ENCODE data around the gene MAEA. TPM values are rescaled to one million over a fixed set of nuclear protein-coding genes. Genes with fewer than 3 reads are reported as not detected.

Gene MAEA
- total and polyA plus RNA-seq, 10 of the 15 experiments (the other 5 are each of a cell fraction or from before 2014, with no cell fraction given): 3.6 to 67.1 (median 54.6) TPM

DNA sequence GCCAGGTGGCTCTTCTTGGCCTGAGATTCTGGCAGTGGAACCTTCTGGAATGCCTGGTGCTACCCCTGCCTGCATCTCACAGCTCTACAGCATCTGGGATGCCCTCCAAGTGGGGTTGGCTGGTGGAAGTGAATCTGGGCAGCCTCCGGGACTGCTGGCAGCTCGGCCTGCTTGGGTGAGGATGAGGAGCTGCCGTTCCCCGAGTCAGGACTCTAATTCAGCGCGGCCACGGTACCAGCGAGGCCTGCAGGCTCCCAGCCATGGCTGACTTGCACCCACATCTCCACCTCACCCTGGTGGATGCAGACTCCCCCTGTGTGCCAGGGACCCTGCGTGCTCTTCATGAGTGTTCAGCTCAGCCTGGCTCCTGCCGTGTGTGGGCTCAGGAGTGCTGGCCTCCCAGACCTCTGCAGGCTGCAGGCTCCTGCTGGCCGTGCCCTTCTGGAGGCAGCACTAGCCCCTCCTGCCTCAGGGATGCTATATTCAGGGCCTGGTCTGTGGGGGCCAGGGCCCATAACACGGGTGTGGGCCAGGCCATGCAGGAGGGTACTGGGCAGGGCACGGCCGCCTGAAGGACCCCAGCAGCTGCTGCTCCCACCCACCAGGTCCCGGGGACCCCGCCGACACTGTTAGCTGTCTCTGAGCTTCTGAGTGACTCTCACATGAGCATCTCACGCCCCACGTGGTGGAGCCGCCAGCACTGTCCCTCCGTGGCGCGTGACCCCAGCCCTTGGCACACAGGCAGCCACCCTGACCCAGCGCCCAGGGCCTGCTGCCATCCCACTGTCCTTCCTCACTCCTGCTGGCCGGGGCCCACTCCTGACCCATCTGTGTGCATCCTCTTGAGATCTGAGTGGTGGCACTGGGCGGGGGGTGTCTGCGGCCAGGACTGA lies 67.9 kb downstream of the MAEA start:
- no peak overlapping the region for H2AFZ ChIP-seq (ENCODE audit: control insufficient read depth, low read depth, low read length)
- DNase-seq (ENCODE audit: low read depth, low spot score) (no peak), ATAC-seq (no peak), FAIRE-seq (no peak)
- ChIA-PET SMC1A (ENCODE audit: uncharacterized antibody, unreplicated experiment) (no interaction called here), CTCF (no interaction called here), RAD21 (ENCODE audit: unreplicated experiment) (no interaction called here), POLR2A (no interaction called here)
- peaks cover 0 to 3% of the 10 kb centered on the region in 2 experiments; a peak in 3 of 4 replicates for H3K36me3 ChIP-seq (ENCODE audit: control insufficient read depth in 2 of 2, insufficient read depth in 2 of 2, low read length in 1 of 2)
- WGBS (ENCODE audit: insufficient coverage, insufficient replicate concordance, low lambda C conversion rate, missing lambda C conversion rate): 95% methylated on average over 18 of the region's 27 CpGs
- no peak overlapping the region for H3K27ac ChIP-seq (ENCODE audit: control insufficient read depth, insufficient read depth)
- no peak overlapping the region for H3K4me2 ChIP-seq (ENCODE audit: control insufficient read depth, insufficient read depth)
- no peaks in the 10 kb centered on the region for H4K20me1 ChIP-seq (ENCODE audit: control insufficient read depth, insufficient read depth)
- H3K9ac ChIP-seq (ENCODE audit: control insufficient read depth, insufficient read depth, low read length): no peak overlapping the region
- TF ChIP-seq TCF12 (IDR thresholded peaks at IDR 0.05; ENCODE audit: low read depth, low read length) (no peak), ATF7 (IDR thresholded peaks at IDR 0.05; ENCODE audit: low read depth) (no peak), YY1 (IDR thresholded peaks at IDR 0.05; ENCODE audit: low read depth, low read length) (no peak)
- in situ Hi-C loops (cut with MboI): no loop called here
- no TSS peak for BruUV-seq (replicated peaks)
- H3K27me3 ChIP-seq (replicated peaks in 1 of 2; ENCODE audit: control insufficient read depth in 2 of 2, insufficient read depth in 2 of 2, low read length in 1 of 2): no peaks in the 10 kb centered on the region
- H3K4me1 ChIP-seq (ENCODE audit: control insufficient read depth, insufficient read depth, low read length): no peaks in the 10 kb centered on the region
- intact Hi-C loops (cut with micrococcal nuclease; ENCODE audit: unreplicated experiment): no loop called here
- no peak overlapping the region for H3K4me3 ChIP-seq
- no peaks in the 10 kb centered on the region for H3K79me2 ChIP-seq (ENCODE audit: control insufficient read depth, insufficient read depth, low read length)
- H3K9me3 ChIP-seq (replicated peaks; ENCODE audit: control insufficient read depth, insufficient read depth, low read length): no peaks in the 10 kb centered on the region

DNA sequence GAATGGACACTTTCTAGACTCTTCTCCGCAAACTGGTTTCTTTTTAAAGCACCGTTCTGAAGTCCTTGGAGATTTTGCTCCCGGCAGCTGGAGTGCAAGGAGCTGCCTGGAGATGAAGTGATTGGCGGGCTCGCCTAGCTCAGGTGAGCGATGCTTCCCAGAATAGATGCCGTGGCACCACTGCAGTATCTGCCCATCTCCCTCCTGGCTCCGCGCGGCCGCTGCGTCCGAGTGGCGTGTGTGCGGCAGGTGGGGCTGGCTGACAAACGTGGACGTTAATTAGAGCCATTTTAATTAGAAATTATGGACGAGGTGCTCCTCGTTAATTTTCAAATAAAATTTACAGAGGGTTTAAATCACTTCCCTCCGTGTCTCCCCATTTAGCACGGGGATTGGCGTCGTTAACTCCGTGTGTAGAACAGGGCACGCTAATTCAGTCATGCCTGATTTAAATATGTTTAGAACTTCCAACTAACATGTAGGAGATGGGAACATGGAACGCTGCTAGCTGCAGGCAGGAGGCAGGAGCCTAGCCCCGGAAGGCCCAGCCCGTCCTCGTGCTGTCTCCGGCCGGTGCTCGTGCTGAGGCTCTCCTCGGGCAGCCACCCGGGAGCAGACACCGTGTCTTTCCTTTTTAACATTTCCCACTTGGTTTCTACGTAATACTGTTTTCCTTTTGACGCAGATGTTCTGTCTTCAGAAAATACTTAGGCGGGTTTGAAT lies 68.9 kb downstream of the MAEA start:
- no peaks in the 10 kb centered on the region for H3K27me3 ChIP-seq (replicated peaks in 1 of 2; ENCODE audit: control insufficient read depth in 2 of 2, insufficient read depth in 2 of 2, low read length in 1 of 2)
- no peak overlapping the region for H3K9ac ChIP-seq (ENCODE audit: control insufficient read depth, insufficient read depth, low read length)
- H4K20me1 ChIP-seq (ENCODE audit: control insufficient read depth, insufficient read depth): no peaks in the 10 kb centered on the region
- intact Hi-C loops (cut with micrococcal nuclease; ENCODE audit: unreplicated experiment): no loop called here
- no peaks in the 10 kb centered on the region for H3K79me2 ChIP-seq (ENCODE audit: control insufficient read depth, insufficient read depth, low read length)
- no peak overlapping the region for H3K4me2 ChIP-seq (ENCODE audit: control insufficient read depth, insufficient read depth)
- ChIA-PET SMC1A (ENCODE audit: uncharacterized antibody, unreplicated experiment) (no interaction called here), POLR2A (no interaction called here), CTCF (no interaction called here), RAD21 (ENCODE audit: unreplicated experiment) (no interaction called here)
- DNase-seq (ENCODE audit: low read depth, low spot score): no peak
- no peak for ATAC-seq
- H3K27ac ChIP-seq (ENCODE audit: control insufficient read depth, insufficient read depth): no peak overlapping the region
- no TSS peak for BruUV-seq (replicated peaks)
- H2AFZ ChIP-seq (ENCODE audit: control insufficient read depth, low read depth, low read length): no peak overlapping the region
- H3K4me3 ChIP-seq: no peak overlapping the region
- no peaks in the 10 kb centered on the region for H3K9me3 ChIP-seq (replicated peaks; ENCODE audit: control insufficient read depth, insufficient read depth, low read length)
- no peak for FAIRE-seq
- in situ Hi-C loops (cut with MboI): no loop called here
- peaks cover 0 to 3% of the 10 kb centered on the region in 2 experiments; a peak in 3 of 4 replicates for H3K36me3 ChIP-seq (ENCODE audit: control insufficient read depth in 2 of 2, insufficient read depth in 2 of 2, low read length in 1 of 2)
- H3K4me1 ChIP-seq (ENCODE audit: control insufficient read depth, insufficient read depth, low read length): no peaks in the 10 kb centered on the region
- 92% methylated on average over 38 of the region's 38 CpGs for WGBS (ENCODE audit: insufficient coverage, insufficient replicate concordance, low lambda C conversion rate, missing lambda C conversion rate)
- TF ChIP-seq SUPT20H (IDR thresholded peaks at IDR 0.05; ENCODE audit: borderline replicate concordance, control insufficient read depth, low read depth, low read length): no peak
- TF ChIP-seq, protein P1, sequence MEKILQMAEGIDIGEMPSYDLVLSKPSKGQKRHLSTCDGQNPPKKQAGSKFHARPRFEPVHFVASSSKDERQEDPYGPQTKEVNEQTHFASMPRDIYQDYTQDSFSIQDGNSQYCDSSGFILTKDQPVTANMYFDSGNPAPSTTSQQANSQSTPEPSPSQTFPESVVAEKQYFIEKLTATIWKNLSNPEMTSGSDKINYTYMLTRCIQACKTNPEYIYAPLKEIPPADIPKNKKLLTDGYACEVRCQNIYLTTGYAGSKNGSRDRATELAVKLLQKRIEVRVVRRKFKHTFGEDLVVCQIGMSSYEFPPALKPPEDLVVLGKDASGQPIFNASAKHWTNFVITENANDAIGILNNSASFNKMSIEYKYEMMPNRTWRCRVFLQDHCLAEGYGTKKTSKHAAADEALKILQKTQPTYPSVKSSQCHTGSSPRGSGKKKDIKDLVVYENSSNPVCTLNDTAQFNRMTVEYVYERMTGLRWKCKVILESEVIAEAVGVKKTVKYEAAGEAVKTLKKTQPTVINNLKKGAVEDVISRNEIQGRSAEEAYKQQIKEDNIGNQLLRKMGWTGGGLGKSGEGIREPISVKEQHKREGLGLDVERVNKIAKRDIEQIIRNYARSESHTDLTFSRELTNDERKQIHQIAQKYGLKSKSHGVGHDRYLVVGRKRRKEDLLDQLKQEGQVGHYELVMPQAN (conservative IDR thresholded peaks at IDR 0.05): no peak
- TF ChIP-seq, protein P2, sequence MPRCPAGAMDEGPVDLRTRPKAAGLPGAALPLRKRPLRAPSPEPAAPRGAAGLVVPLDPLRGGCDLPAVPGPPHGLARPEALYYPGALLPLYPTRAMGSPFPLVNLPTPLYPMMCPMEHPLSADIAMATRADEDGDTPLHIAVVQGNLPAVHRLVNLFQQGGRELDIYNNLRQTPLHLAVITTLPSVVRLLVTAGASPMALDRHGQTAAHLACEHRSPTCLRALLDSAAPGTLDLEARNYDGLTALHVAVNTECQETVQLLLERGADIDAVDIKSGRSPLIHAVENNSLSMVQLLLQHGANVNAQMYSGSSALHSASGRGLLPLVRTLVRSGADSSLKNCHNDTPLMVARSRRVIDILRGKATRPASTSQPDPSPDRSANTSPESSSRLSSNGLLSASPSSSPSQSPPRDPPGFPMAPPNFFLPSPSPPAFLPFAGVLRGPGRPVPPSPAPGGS (IDR thresholded peaks at IDR 0.05; ENCODE audit: borderline replicate concordance, insufficient read depth, low read depth, low read length, poor library complexity, severe bottlenecking): no peak
- TF ChIP-seq, protein P3, sequence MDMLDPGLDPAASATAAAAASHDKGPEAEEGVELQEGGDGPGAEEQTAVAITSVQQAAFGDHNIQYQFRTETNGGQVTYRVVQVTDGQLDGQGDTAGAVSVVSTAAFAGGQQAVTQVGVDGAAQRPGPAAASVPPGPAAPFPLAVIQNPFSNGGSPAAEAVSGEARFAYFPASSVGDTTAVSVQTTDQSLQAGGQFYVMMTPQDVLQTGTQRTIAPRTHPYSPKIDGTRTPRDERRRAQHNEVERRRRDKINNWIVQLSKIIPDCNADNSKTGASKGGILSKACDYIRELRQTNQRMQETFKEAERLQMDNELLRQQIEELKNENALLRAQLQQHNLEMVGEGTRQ (IDR thresholded peaks at IDR 0.05; ENCODE audit: borderline replicate concordance, low read depth, low read length): no peak
- TF ChIP-seq, protein P4, sequence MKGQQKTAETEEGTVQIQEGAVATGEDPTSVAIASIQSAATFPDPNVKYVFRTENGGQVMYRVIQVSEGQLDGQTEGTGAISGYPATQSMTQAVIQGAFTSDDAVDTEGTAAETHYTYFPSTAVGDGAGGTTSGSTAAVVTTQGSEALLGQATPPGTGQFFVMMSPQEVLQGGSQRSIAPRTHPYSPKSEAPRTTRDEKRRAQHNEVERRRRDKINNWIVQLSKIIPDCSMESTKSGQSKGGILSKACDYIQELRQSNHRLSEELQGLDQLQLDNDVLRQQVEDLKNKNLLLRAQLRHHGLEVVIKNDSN (IDR thresholded peaks at IDR 0.05; ENCODE audit: borderline replicate concordance, extremely low read length, insufficient read depth, low read depth, low read length): no peak

Data from GM12878 (cell line).